ENCODE data around the gene SH3D19.

SH3D19 gene

DNA sequence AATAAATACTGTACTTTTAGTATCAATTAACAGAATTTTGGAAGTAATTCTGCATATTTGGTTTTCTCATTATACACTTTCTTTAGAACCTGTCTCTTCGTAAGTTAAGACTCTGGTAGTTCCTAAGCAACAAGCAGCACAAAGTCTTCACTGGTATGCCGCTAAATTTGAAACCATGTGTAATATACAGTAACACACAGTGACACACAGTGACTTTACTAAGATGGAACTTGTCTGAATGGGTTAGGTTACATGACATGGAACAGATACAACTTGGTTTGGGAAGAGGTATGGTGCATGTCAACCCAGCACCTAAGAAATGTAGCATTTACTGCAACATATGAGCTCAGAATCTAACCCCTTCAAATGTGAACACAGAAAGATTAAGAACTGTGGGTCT is 132.0 kb downstream of the SH3D19 start:
- no peak for DNase-seq

DNA sequence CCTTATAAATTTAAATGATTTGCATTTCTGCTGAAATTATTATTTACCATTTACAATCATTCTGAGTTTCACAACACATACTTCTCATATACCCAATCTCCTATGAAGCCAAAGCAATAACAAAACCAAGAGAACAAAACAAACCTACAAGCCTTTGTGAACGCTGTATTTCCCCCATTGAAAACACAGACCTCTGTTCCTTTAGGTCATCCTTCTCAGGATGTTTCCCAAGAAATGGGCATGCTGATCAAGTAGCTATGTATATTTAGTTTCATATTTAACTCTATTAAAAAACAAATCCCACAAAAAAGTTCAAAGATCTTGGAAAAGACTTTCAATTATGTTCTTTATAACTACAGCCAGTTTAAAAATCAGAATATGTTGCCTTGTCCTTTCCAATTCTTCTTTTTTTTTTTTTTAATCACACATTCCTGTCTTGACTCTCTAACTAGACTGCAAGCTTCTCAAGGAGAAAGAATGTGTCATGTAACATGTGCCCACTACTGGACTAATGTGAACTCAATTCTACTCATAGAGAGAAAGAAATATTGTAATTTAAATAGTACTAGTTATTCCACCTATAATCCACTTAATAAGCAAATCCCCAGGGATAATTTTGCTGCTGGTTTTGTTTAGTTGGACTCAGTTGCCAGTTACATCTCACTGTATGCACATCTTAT is 132.7 kb downstream of the SH3D19 start:
- no peak for DNase-seq

DNA sequence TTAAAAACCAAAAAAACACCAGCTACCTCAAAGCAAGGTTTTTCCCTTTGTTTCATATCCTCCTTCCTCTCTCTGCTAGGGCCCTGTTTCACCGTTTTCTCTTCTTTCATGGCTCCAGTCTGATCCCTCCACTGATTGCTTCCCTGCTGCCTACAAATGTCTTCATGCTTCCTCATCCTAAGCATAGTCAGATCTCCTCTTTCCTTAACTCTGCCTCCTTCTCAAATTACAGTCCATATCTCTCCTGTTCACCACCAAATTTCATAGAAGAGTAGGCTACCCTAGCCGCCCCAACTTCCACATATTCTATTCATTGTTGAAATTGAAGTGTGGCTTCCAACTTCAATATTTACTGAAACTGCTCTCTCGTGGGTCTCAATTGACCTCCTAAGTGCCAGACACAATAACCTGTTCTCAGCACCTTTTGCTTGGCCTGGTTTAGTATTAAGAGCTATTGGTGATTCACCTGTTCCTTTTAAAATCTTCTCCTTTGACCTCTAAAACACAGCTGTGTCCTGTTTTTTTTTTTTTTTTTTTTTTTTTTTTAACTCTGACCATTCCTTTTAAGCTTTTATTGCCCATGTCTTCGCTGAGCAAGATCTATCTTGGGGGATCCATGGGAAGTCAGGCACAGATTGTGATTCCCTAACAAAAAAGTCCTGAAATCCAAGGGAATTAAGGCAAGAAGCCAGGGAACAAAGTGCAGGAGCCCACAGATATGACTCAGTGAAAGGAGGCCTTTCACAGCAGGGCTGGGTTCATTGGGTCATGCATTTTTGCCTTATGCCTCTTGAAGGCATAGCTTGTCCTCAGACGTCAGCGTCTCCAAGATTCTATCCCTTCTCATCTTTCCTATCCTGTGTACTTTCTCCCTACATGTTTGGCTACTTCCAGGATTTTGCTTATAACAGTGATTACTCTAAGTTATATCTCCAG is 140.6 kb downstream of the SH3D19 start:
- no peak for DNase-seq

DNA sequence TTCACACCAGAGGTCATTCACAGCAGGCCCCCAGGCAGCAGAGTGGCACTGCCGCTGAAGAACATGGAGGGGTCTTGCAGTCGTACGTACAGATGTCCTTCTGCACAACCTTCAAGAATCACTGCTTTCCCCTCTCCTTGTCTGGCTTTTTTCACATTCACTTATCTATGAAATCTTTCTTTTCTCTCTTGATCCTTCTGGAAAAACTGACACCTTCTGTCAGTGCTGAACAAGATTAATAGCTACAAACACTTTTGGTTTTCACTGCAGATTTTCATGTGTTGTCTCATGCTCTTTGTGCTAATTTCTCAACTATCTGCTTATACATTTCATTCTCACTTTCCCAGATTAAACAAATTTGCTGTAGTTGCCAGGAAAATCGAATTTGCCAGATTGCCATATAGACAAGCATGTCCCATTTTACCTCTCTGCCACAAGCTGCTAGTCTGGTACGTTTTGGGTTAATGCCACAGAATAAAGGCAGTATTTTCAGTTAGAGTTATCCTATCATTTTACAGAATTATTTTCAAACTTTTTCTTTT is 142.9 kb downstream of the SH3D19 start:
- no peak for DNase-seq

DNA sequence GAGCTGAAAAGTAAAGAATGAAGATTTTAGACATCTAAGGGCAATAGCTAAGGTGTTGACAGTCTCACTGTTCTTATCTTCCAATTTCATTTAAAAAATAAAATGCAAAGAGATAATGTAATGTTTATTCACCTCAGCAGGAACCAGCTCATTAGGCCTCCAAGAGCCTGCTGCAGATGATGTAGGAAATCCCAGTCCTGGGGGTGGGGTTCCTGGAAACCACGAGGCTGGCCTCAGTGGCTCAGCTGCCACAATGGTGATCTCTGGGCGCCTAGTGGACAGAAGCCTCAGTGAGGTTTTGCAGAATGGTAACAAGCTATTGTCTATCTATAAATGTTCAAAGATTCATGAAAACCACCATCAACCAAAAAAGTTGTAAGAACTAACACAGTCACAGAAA is 148.7 kb downstream of the SH3D19 start:
- DNase-seq, result no peak

DNA sequence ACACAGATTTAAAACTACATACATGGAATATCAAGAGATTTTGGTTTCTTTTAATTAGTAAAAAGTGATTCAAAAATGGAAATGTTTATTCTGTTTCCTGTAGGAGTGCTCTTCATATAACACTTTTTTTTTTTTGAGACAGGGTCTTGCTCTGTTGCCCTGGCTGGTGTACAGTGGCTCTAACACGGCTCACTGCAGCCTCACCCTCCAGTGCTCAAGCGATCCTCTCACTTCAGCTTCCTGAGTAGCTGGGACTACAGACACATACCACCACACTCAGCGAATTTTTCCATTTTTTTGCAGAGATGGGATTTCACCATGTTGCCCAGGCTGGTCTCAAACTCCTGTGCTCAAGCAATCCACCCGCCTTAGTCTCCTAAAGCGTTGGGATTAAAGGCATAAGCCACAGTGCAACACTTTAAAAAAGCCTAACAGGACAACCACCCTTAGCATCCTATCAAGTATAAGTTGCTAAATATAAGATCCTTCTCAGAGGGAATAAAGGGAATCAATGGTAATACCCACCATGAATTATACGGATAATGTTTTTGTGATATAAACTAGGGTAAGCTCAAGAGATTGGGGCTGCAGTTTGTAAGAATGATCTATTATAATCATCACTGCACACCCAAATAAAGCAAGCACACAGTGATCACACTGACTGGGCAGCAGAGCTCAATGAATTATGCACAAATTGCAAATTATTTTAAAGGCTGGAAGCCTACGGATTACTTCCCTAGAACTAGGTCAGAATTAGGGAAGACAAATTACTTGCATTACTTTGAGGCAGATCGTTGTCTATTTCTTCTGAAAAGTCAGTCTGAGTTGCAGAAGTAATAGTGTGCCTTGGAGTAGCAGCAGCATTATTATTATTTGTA is 149.4 kb downstream of the SH3D19 start:
- DNase-seq, result no peak

DNA sequence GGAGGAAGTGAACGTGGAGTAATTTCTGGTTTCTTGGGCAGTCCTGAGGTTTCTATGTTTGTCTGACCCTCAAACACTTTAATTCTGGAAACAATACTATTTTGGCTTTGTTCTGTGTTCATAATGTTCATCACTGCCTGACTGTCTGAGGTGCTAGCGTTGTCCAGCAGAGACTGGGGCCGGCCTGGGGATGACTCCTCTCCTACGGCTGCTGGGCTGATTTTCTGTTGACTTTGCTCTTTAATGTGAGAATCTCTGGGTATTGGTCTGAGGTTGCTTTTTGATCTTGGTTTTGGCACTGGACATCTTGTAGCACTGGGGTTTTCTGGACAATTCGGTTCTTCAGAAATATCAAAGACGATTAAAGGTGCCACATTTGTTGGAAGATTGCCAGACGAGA is 150.2 kb downstream of the SH3D19 start:
- no peak for DNase-seq

DNA sequence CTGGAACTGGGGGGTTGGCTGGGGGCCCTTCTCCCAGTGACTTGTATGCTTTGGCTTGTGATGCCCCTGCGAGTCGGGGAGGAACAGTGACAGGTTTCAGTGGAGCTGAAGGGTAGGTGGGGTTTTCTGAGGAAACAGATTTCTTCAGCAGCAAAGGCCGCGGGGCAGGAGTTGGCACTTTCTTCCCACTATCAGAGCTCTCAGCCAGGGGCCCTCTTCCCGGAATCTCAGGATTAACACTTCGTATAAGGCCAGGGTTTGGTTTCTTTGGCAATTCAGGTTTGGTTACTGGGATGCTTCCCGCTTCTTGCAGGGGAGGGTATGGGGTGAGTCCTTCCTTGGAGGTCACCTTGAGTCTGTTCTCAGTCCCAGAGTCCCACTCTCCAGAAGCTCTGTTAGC is 150.6 kb downstream of the SH3D19 start:
- DNase-seq, result no peak

DNA sequence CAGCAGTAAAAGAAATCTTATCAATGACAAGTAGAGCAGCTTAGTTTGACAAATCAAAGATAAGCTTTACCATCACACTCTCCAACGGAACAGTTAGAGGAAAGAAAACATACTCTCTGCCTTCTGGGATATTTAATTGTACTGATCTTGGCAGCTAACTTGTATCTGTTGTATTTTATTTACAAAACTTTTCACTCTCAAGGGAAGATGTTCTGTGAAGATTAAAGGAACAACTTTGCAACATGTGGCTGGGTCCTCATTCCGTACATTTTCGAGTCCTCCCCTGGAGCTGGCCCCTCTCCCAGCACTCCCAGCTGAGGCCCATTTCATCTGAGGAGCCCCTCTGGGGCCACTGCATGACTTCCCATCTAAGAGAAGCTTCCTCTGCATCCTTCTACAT is 151.5 kb downstream of the SH3D19 start:
- DNase-seq, result no peak

DNA sequence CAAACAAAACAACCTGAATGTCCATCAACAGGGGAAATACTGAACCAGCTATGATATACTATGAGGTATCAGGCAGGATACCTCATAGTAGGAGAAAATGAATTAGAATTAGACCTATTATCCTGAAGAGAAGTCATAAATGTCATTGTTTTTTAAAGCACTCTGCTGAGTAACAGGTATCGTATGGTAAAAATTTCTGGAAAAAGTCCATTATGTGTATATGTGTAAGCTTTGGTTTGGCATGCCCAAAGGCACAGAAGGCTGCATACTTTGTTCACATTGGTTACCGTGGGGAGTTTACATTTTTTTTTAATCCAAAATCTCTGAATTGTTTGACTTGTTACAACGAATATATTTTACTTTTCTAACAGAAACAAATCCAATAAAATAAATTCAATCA is 155.5 kb downstream of the SH3D19 start:
- DNase-seq, result no peak

DNA sequence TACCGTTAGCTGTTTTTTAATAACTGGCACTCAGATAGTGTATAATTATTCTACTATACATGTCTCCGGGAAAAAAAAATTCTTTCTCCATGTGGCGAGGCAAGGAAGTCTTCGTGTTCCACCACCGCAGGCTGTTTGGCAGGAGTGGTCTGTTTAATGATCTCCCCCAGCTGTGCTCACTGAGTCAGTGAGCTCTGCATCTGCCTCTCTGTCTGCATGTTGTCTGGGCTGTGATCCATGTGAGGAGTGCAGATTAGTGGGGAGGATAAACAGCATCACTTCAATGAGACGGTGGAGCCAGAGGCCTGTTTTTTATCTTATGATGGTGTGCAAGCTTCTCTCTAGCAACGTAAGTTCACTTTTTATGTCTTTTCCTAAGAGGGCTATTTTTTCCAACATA is 156.2 kb downstream of the SH3D19 start:
- no peak for DNase-seq

DNA sequence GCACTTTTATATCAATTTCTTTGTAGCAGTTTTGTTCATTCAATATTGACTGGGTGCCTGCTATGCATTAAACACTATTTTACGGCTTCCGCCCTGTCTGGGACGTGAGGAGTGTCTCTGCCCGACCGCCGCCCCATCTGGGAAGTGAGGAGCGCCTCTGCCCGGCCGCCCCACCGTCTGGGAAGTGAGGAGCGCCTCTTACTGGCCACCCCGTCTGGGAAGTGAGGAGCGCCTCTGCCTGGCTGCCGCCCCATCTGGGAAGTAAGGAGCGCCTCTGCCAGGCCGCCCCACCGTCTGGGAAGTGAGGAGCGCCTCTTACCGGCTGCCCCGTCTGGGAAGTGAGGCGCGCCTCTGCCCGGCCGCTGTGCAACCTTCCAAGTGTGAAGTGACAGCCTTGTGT is 157.8 kb downstream of the SH3D19 start:
- no peak for DNase-seq

DNA sequence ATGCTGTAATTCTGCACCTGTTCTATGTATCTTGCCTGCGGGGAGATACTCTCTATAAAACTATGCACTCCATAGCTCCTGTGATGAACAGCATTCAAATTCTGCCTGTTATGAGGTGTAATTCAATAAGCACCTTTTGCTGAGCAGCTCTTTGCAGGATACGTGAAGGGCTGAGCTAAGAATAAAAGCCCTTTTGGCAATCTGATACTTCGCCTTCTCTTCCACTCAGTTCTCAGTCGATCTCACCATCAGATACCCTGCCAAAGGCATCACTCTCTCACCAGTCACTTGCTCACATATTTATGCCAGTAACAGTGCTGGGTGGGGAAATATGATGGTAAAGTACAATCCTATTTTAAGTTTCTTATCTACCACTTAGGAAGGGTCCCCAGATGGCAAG is 158.8 kb downstream of the SH3D19 start:
- no peak for DNase-seq

DNA sequence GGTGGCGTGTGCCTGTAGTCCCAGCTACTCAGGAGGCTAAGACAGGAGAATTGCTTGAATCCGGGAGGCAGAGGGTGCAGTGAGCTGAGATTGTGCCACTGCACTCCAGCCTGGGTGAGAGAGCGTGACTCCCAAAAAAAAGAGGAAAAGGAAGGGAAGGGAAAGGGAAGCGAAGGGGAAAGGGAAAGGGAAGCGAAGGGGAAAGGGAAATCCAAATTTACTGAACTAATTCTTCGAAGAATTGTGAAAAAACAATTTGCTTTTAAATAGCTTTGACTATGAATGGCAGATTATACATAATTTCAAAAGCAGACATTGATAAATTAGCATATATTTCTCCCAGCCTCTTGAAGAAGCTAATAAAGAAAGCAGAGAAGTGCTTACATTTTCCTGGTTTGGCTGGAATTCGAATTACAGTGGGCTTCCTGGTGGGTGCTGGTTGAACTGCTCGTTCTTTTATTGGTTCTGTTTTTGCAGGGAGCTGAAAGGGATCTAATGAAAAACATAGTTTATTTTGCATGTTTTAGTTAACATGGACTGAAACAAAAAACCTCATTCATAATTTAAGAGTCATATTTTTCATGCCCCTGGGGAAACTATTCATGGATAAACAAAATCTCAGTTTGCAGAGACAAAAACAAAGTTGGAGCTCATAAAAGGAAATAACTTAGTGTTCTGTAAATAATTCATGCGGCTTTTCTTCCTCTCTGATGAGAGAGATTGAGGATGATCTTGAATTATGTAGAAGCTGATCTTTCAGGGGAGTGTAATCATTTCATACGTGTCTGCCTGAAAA is 160.0 kb downstream of the SH3D19 start:
- no peak for DNase-seq

DNA sequence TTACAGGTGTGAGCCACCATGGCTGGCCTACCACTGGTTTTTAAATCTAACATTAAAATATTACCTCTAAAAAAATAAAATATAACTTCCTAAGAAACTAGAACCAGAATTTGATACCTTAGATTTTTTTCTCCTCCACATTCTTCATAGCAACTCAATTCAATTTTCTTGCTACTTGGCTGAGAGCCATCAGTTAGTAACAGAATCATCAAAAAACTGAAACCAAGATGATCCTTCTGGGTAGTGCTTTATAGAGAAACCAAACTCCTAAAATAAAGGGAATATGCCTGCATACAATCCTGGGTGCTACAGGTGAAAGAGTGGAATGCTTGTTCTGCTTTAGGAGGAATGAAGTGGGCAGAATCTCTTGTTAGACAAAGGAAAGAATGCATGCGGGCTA is 161.6 kb downstream of the SH3D19 start:
- no peak for DNase-seq

DNA sequence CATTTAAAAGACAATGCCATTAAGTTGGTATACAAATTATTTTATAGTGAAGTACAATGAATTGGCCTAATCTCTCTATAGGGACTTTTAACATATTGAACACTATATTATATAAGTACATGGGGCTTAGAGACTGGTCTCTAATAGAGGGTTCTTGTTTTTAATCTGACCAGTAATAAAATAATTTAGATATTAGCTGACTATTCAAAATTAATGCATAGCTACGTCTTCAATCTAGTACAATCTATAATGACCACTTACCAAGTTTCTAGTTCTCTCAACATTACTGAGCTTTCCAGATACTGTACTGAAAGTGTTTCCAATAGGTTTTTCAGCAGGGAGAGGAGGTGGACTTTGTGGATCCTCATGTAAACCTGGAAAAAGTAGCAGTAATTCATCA is 166.4 kb downstream of the SH3D19 start:
- DNase-seq, result no peak

DNA sequence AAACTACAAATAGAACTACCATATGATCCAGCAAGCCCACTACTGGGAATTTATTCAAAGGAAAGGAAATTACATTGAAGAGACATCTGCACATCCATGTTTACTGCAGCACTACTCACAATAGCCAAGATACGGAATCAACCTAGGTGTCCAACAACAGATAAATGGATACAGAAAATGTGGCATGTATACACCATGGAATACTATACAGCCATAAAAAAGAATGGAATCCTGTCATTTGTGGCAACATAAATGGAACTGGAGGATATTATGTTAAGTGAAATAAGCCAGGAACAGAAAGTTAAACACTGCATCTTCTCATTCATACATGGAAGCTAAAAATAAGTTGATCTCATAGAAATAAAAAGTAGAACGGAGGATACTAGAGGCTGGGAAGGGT is 167.9 kb downstream of the SH3D19 start:
- no peak for DNase-seq

DNA sequence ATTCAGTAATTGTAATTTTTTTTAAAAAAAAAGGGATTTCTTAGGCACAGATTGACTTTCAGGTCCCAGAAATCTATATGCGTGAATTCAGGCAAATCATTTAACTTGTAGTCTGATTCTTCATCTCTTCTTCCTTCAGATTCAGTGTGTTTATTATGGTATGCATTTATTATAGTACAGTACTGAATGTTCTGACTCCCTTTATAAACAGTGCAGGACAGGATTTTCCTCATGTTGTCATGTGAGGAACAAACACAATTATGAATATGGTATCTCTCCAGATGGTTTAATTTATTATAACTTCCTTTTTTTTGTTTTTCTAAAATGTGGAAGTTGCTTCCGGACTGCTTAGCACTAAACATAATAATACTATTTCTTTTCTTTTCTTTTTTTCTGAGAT is 171.8 kb downstream of the SH3D19 start:
- DNase-seq, result no peak

DNA sequence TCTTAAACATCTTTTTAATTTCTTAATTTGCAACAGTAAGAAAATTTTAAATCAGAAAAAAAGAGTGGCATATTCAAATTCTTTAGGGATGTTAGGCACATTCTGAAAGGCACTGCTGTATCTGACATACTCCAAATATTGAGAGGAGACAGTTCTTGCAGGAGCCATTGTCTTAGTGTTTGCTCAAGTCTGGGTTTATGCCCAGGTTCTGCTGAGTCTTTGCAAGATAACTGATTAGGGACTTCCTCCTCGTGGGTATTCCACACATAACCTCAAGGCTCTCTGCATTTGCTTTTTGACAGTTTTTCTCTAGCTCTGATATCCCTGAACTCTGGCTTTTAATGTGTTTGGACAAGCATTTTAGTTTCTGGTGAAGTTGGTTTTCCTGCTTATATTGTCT is 173.4 kb downstream of the SH3D19 start:
- DNase-seq, result no peak

DNA sequence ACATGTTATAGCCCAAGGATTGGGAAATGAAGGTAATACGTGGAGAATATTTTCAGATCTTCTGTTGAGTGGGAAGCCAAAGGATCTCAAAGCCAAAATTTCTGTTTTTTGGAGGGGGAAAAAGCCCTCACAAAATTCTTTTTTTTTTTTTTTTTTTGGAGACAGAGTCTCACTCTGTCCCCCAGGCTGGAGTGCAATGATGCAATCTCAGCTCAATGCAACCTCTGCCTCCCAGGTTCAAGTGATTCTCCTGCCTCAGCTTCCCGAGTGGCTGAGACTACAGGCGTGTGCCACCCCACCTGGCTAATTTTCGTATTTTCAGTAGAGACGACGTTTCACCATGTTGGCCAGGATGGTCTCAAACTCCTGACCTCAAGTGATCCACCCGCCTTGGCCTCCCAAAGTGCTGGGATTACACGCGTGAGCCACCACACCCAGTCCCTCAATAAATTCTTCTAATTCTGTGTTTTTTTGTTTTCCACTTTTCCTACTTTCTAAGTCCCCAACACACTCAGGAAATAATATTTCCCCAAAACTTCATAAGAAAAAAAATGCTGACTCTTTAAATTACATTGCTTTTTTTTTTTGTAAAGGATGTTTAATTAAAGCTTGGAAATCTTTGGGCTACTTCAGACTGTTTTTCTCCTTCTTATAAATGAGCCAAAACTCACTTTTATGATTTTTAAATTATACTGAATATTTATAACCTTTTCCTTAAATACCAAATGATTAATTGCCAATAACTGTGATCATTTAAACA is 174.4 kb downstream of the SH3D19 start:
- no peak for DNase-seq

DNA sequence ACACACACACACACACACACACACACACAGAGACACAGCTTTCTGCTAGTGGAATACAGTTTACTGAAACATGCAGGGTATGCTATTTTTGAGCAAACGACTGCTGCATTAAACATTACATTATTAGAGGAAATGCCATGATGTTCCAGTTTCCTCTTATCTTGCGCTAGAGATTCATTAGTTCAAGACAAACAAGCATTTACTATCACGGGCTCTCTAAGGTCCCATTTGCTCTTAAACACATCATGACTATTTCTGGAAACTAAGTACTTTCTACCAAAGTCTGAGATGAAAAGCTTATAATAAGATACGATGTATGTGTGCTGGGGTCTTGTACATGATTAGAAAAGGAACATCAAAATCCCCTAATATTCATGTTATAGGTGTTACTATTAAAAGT is 177.1 kb downstream of the SH3D19 start:
- no peak for DNase-seq

All from T-helper 2 cell (primary cell).